Spleen (tissue), 11 donors: ENCODE measurements around the gene SH3RF3. TPM values are rescaled to one million over a fixed set of nuclear protein-coding genes. Genes with fewer than 3 reads are reported as not detected.

Source experiments
- DNase-seq: peaks from one replicate; pipeline ENCODE4 v3.0.0-alpha.2; 2020
- H3K27ac ChIP-seq, 8 donors: fragments of 200-600 bp; sonication (generic) in 7 of 8; 1 replicate in 4 of 8; 2 replicates in 4 of 8; pipeline versions ENCODE4 v1.5.0 to v1.8.0; 2016 to 2021; ENCODE audit warnings: inconsistent platforms in 4 of 8, mild to moderate bottlenecking in 4 of 8, moderate library complexity in 1 of 8
- H3K27me3 ChIP-seq, 7 donors: fragments of 200-600 bp; sonication (generic) in 6 of 7; replicated peaks in 1 of 7; 1 replicate in 4 of 7; 2 replicates in 3 of 7; pipeline versions ENCODE4 v1.5.0 to v1.8.0; 2016 to 2021; ENCODE audit warnings: inconsistent platforms in 3 of 7, mild to moderate bottlenecking in 1 of 7
- H3K36me3 ChIP-seq, 6 donors: fragments of 200-600 bp; sonication (generic) in 5 of 6; 1 replicate in 4 of 6; 2 replicates in 2 of 6; pipeline versions ENCODE4 v1.5.0 to v1.8.0; 2016 to 2021; ENCODE audit warnings: inconsistent platforms in 2 of 6
- H3K4me1 ChIP-seq, 6 donors: fragments of 200-600 bp; sonication (generic) in 5 of 6; 1 replicate in 3 of 6; 2 replicates in 3 of 6; pipeline versions ENCODE4 v1.5.0 to v1.8.0; 2016 to 2021; ENCODE audit warnings: inconsistent platforms in 3 of 6
- H3K4me3 ChIP-seq, 8 donors: fragments of 200-600 bp; sonication (generic) in 7 of 8; 1 replicate in 4 of 8; 2 replicates in 4 of 8; pipeline versions ENCODE4 v1.5.0 to v1.8.0; 2016 to 2021; ENCODE audit warnings: inconsistent platforms in 4 of 8, mild to moderate bottlenecking in 4 of 8, moderate library complexity in 2 of 8
- H3K9me3 ChIP-seq, 8 donors: fragments of 200-600 bp; sonication (generic) in 7 of 8; 1 replicate in 4 of 8; 2 replicates in 4 of 8; pipeline versions ENCODE4 v1.5.0 to v1.8.0; 2016 to 2021; ENCODE audit warnings: inconsistent platforms in 4 of 8
- CTCF ChIP-seq, 11 experiments: fragments of 200-600 bp in 7 of 11; fragments of 450-650 bp in 4 of 11; sonication (generic) in 4 of 11; IDR thresholded peaks in 8 of 11; conservative IDR thresholded peaks in 3 of 11; 1 replicate in 7 of 11; 2 replicates in 4 of 11; pipeline versions ENCODE4 v1.4.0 to v1.8.0; 2016 to 2021; ENCODE audit warnings: antibody characterized with exemption in 11 of 11, inconsistent platforms in 4 of 11, mild to moderate bottlenecking in 1 of 11
- POLR2A ChIP-seq, 3 donors: fragments of 450-650 bp; IDR thresholded peaks; one replicate each; pipeline ENCODE4 v1.5.1; 2017; ENCODE audit warnings: antibody characterized with exemption in 3 of 3, mild to moderate bottlenecking in 1 of 3
- POLR2AphosphoS5 ChIP-seq, 3 donors: sonication (generic); formaldehyde crosslinking; IDR thresholded peaks; one replicate each; pipeline ENCODE4 v1.5.1; 2017; ENCODE audit warnings: antibody characterized with exemption in 3 of 3
- WGBS, 5 donors: extraction: QIAGEN DNeasy Blood & Tissue Kit in 3 of 5; methylation state at CpG; one replicate each; pipeline versions ENCODE4 v1.1.5 to v1.1.7; 2013 to 2018; 5-methylcytosine and 5-hydroxymethylcytosine counted together
- intact Hi-C: fragments of 100-400 bp; cut with DNase I; formaldehyde crosslinking; loops from one replicate; pipeline ENCODE4 v1.15.0; 2023; ENCODE audit warnings: low total_unique reads
- polyA plus RNA-seq, 3 donors: library from polyadenylated mRNA; stranded (reverse); fragments of 200-250 nt; gene quantifications; one replicate each; pipeline ENCODE4 v1.2.1, GENCODE V29; 2013
- total RNA-seq, 7 donors: library from RNA; depleted of rRNA in 3 of 7; stranded (reverse); fragments of >200 nt in 3 of 7; fragmentation: NEBNext Ultra II Directional in 4 of 7; extraction: Animal tissue kit (Norgen Biotek cat#: 25700) in 4 of 7; gene quantifications; one replicate each; pipeline versions ENCODE4 v1.1.0 to v1.2.1, GENCODE V29; 2016 to 2021
- donor health status: healthy with polysubstance abuse.
- donor health status: DM: no; HTN: no; CAD: no; lungs with moderate emphysema.
- donor health status: DM: no; HTN: no; CAD: no.
- donor health status: Bipolar disorder and iron deficiency.
- donor health status: healthy.
- donor health status: DM: no; HTN: no; CAD: no.
- donor health status: DM: yes; HTN: yes; CAD: no.

Gene SH3RF3
- total and polyA plus RNA-seq, 10 donors: 1.3 to 7.6 (median 4.7) TPM

DNA sequence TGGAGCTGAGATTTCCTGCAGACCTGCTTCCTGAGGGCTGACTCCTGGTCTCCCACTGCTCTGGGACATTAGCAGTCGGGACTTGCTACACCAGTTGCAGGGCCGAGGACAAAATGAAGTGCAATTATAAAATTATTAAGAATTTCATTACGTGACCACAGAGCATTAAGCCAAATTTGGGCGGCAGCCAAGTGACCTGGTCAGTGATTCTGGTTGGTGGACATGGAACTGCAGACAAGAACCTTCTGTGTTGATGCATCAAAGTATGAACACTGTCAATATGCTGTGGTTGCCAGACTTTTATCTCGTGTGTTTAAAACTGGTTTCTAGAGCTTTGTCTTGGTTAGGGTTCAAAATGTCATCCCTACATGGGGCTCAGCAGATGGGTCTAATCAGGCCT is 24.8 kb downstream of the SH3RF3 start:
- intact Hi-C loops: no loop called here
- no peak overlapping the region for H3K27ac ChIP-seq
- no peaks in the 10 kb centered on the region for H3K36me3 ChIP-seq
- H3K9me3 ChIP-seq: no peaks in the 10 kb centered on the region
- 75 to 94% (median 88%) methylated on average over 5 of the region's 5 CpGs for WGBS, 5 donors
- no peak for TF ChIP-seq CTCF (IDR thresholded peaks at IDR 0.05 in 8 of 11, conservative IDR thresholded peaks at IDR 0.05 in 3 of 11)
- TF ChIP-seq POLR2A (IDR thresholded peaks at IDR 0.05): no peak
- TF ChIP-seq POLR2AphosphoS5 (IDR thresholded peaks at IDR 0.05): no peak
- H3K27me3 ChIP-seq: no peaks in the 10 kb centered on the region
- no peak for DNase-seq
- H3K4me3 ChIP-seq: no peak overlapping the region
- no peaks in the 10 kb centered on the region for H3K4me1 ChIP-seq

DNA sequence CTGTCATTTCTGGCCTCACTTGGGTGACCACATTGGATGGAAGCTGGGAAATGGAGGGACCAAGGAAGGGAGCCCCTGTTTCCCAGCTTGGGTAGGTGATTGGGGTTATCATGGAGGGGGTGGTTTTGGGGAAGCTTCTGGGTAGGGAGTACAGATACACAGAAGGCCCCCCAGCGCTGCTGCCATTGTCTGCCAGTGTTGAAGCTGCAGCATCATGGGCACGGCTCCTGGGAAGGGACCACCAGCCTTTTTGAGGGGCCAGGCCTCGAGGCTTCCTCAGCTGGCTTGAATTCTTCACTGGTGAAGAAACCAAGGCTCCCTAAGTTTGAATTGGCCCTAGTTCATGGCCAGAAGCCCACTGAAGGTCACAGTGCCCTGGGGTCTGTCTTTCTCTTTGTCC is 25.2 kb downstream of the SH3RF3 start:
- Histone ChIP-seq H3K4me1 (no peaks in the 10 kb centered on the region), H3K27me3 (no peaks in the 10 kb centered on the region), H3K4me3 (no peak overlapping the region), H3K27ac (no peak overlapping the region), H3K36me3 (no peaks in the 10 kb centered on the region), H3K9me3 (no peaks in the 10 kb centered on the region)
- TF ChIP-seq POLR2AphosphoS5 (IDR thresholded peaks at IDR 0.05) (no peak), CTCF (IDR thresholded peaks at IDR 0.05 in 8 of 11, conservative IDR thresholded peaks at IDR 0.05 in 3 of 11) (no peak), POLR2A (IDR thresholded peaks at IDR 0.05) (no peak)
- 71 to 86% (median 78%) methylated on average over 2 to 3 of the region's 3 CpGs for WGBS, 5 donors
- intact Hi-C loops: no loop called here
- DNase-seq: no peak

GRCh38 chr2:109155553-109156451 is 26.8 kb downstream of the SH3RF3 start:
- no peak for DNase-seq
- no peak for TF ChIP-seq POLR2A (IDR thresholded peaks at IDR 0.05)
- TF ChIP-seq CTCF (IDR thresholded peaks at IDR 0.05 in 8 of 11, conservative IDR thresholded peaks at IDR 0.05 in 3 of 11): no peak
- no peak for TF ChIP-seq POLR2AphosphoS5 (IDR thresholded peaks at IDR 0.05)

GRCh38 chr2:109157563-109158105 is 28.6 kb downstream of the SH3RF3 start:
- Histone ChIP-seq H3K4me3 (no peak overlapping the region), H3K36me3 (no peaks in the 10 kb centered on the region), H3K4me1 (no peaks in the 10 kb centered on the region), H3K27me3 (no peaks in the 10 kb centered on the region), H3K27ac (no peak overlapping the region), H3K9me3 (no peaks in the 10 kb centered on the region)
- 89 to 94% (median 93%) methylated on average over 5 of the region's 5 CpGs for WGBS, 5 donors
- no peak for DNase-seq
- intact Hi-C loops: no loop called here
- no peak for TF ChIP-seq POLR2AphosphoS5 (IDR thresholded peaks at IDR 0.05)
- TF ChIP-seq CTCF (IDR thresholded peaks at IDR 0.05 in 8 of 11, conservative IDR thresholded peaks at IDR 0.05 in 3 of 11): no peak
- no peak for TF ChIP-seq POLR2A (IDR thresholded peaks at IDR 0.05)

More at GRCh38 chr2:109155553-109156451, 26.8 kb downstream of the SH3RF3 start:
- H3K27ac ChIP-seq: no peak overlapping the region
- H3K36me3 ChIP-seq: no peaks in the 10 kb centered on the region
- H3K9me3 ChIP-seq: no peaks in the 10 kb centered on the region
- intact Hi-C loops: no loop called here
- H3K4me3 ChIP-seq: no peak overlapping the region
- no peaks in the 10 kb centered on the region for H3K27me3 ChIP-seq
- WGBS, 5 donors: 69 to 79% (median 75%) methylated on average over 11 of the region's 11 CpGs
- H3K4me1 ChIP-seq: no peaks in the 10 kb centered on the region
